ENCODE data around the gene PABPN1.
"Not testable (repeated sequence)": the region's sequence is repeated elsewhere in the genome, so short reads cannot be mapped to it uniquely, and the experiment has no call there.

PABPN1 gene

DNA sequence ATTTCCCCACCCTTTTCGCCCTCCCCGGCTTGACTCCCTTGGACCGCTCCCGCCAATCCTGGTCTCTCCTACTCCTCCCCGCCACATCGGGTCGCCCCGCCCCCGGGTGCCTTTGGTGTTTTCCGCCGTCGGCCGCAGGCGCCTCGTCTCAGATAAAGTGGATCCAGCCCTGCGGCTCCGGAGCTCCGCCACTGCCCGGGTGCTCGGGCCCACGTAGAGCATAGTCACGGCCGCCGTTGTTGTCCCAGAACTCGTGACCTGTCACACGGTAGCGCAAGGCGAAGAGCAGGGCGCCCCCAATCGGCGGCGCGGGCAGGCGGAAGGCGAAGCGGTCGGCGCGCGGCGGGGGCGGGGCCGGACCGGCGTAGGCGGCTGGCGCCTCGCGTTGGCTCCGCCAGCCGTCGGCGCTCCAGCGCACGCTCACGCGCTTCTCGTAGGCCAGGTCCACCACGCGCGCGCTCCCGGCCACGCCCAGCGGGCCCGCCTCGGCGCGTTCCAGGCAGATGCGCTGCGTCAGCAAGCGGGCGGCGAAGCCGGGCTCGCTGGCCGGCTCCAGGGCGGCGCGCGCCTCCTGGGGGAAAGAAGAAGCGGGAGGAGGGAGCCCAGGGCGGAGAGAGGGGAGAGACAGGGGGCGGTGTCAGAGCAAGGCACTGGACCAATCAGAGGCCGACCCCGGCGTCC is 19.8 kb upstream of the PABPN1 start:
- DNase-seq = peak; percentile 99

DNA sequence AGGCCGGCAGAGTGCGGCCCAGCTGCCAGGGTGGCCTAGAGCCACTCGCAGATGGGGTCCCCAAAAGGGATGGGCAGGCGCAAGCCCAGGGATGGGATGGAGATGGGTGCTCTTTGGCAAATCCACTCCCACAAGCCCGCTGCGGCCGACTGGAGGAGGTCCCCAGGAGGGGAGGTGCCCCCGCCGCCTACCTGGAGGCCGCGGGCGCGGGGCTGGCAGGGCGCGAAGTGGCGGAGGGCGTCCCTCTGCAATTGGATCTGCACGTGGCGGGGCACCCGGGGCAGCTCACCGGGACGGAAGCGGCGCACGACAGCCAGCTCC is 19.3 kb upstream of the PABPN1 start:
- no peak for DNase-seq

DNA sequence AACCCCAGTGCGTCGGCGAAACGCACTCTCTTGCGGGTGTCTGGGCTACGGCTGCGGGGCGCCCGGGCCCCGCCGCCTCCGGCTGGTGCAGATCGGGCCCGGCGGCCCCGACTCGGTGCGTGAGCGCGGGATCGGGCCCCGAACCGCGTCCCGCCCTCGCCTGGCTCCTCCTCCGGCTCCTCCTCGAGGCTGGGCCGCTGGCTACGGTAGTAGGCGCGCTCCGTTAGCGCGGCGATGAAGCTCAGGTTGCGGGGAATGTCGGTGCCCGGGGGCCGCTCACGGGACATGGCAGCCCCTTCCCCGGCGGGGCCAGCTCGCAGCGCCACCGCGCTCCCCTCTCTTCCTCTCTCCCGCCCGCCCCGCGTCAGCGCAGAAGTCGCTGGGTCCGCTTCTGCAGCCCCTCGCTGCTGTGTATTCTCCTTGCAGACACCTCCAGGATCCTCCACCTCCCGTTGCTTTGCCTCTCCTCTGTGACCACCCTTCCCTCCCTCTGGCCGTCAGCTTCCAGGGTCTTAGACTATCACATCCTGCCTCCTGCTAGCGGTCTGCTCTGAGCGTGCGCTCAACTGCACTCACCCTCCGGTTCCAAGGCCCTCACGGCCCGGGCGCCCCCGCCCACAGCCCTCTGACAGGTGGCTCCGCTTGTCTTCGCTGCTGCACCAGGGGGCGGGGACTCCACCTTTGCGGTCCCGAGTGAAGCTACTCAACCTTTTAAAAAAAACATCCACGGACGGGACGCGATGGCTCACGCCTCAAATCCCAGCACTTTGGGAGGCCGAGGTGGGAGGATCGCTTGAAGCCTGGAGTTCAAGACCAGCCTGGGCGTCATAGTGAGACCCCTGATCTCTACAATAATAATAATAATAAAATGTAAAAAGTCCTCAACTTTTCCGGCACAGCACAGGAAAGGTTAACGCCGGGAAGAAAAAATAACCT is 18.7 kb upstream of the PABPN1 start, which contains the start of gene PPP1R3E:
TSS of gene PPP1R3E (minus strand) at position 570 of the 936 bp plus-strand sequence. CDS start at position 287, 283 bp downstream.
- DNase-seq = peak; percentile 88

DNA sequence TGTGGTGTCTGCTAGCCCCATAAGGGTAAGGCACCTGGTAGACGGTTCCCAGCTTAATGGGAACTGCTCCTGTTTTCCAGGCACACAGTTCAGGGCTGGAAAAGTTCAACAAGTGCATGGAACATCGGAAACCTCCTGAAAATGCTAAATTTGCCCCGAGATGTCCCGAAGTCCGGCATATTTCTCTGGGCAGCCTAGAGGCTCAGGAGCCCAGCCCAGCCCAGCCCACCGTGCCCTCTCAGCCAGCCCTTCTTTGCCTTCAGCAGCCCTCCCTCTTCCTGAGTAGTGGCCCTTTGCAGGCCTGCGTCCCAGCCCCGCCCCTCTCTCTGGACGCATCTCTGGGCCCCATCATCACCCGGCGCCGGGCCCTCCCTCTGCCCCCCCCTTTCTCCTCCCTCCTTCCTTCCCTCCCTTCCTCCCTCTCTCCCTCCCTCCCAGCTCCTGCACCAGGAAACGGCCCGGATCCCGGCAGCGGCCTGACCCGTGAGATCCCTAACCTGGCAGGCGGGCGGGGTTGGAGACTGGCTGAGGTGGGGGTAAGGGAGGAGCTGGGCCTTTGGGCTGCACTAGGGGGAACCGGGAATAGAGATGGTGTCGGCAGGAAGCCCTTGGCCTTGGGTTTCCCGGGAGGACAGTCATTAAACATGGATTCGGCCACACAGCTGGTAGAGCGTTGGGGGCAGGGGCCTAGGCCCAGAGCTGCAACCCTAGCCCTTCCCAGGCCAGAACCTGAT is 14.7 kb upstream of the PABPN1 start, which contains the start of gene BCL2L2:
TSS of gene BCL2L2 (plus strand) at position 422 of the 734 bp plus-strand sequence. CDS start 935 bp downstream, outside the sequence.
- DNase-seq = peak; percentile 98

DNA sequence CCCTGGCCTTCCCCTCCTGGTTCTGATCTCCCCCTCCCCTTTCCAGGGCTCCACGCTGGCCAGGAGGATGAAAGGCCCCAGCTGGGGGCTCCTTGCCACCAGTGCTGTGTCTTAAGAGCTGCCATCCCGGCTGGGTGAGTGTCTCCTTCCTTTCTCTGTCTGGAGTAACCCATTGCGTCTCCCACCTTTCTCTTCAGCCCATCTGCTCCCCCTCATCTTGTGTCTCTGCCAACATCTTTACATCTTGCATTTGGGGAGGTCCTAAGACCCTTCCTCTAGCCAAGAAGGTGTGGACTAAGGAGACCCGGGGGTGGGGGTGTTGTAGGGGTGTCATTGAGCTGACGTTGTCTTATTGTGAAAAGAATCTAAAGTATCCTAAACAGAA is 14.1 kb upstream of the PABPN1 start:
- DNase-seq = no peak

DNA sequence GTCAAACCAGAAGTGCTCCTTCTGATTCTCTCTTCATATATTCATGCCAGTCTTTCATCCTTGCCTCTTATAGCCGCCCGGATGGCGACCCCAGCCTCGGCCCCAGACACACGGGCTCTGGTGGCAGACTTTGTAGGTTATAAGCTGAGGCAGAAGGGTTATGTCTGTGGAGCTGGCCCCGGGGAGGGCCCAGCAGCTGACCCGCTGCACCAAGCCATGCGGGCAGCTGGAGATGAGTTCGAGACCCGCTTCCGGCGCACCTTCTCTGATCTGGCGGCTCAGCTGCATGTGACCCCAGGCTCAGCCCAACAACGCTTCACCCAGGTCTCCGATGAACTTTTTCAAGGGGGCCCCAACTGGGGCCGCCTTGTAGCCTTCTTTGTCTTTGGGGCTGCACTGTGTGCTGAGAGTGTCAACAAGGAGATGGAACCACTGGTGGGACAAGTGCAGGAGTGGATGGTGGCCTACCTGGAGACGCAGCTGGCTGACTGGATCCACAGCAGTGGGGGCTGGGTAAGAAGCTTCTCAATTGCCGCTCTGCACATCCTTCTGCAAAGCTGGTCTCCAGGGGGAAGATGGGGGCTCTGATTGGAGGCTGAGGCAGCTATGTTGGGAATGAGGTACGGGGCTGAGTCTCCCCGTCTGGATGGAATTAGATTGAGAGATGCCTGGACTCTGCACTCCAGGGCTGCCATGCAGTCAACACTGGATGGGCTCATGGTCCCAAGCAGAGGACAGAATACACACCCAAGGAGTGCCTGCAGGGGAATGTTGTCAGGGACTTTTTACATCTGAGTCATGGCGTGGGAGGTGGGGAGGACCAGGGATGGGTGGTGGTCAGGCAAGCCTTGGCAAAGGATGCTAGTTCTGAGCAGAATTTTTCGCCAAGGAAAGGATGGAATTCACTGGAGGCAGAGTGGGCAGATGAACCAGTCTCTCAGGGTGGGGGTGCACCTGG is 13.3 kb upstream of the PABPN1 start:
- peak; percentile 57 for DNase-seq

DNA sequence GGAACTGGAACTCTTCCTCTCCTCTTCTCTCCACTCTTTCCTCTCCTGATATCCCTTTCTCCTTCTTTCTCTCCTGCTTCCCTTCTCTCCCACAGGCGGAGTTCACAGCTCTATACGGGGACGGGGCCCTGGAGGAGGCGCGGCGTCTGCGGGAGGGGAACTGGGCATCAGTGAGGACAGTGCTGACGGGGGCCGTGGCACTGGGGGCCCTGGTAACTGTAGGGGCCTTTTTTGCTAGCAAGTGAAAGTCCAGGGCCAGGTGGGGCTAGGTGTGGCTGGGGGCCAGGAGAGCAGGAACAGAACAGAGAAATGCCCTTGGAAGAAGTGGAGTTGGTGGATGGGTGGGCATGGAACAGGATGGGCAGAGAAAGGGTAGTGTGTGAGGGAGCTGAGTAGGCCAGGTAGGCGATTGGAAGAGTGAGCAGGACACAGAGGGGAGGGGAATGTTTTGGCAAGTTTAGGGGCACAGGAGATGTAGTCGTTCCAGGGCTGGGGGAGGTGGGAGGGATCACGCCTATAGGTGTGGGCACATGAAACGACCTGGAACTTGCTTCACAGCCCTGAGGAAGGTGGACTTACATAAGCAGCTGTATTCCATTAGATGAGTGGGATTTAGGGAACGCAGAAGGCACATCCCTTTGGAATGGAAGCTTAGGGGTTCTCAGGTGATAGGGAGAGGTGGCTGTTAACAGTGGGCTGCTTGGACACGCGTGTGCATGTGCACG is 12.4 kb upstream of the PABPN1 start:
- no peak for DNase-seq

DNA sequence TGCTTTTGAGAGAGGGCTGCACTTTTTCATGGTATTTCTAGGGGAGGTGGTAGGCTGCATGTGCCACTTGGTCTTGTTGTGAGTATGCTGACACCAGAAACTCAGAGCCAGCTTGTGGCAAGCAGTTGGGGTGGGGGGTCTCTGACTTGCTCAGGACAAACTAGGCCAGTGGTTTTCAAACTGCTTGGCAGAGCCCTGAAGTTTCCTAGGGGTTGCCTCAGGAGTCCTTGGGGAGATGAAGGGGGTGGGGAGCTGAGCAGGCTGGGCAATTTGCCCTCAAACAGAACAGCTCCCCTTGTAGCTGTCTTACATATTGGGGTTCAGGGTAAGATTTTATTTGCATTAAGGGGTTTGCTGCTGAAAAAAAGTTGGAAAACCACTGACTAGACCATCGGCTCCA is 10.7 kb upstream of the PABPN1 start:
- no peak for DNase-seq

DNA sequence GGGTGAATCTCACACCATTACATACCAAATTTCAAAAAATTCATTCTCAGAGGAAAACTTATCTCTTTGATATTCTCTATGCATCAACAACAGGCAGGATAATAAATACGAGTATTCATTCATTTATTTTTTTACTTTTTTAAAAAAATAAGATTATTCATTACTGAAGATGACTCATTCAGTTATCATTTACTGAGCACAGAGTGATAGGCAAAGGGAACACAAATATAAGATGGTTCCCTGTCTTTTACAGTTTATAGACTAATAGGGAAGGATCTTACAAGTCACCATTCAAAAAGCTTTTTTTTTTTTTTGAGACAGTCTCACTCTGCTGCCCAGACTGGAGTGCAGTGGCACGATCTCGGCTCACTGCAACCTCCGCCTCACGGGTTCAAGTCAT is 5.0 kb upstream of the PABPN1 start:
- DNase-seq = no peak

DNA sequence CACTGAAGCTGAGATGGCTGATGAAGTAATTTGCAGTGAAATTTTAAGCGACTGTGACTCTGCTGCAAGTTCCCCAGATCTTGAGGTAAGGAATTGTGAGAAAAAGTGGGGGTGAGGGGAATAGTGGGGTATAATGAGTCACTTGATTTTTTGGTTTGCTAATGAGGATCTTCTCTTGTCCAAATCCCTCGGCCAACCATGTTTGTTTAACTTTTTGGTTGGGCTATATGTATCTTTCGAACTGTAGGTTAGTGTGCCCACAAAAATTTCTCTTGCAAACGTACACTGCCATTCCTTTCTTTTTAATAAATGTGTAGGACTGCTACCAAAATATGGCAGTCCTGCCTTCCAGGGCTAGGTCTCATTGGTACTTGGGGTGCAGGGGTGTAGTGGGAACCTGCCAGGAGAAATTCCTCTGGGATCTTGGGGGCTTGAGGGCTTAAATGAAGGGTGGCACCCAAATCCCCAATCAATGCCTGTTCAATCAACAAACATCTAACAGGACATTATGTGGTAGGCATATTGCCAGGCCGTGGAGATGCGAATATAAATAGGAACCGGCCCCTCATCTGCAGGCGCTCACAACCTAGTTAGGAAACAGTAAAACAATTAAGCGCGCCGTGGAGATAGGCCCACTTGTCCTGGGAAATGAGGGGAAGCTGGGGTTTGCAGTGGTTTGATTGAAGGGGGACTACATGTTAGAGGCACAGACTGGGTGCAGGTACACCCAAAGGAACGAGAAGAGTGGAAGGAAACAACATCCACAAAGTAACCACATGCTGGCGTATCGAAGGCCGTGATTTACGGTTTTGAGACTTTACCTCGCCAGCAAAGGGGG is 1.3 kb upstream of the PABPN1 start:
- DNase-seq = no peak

DNA sequence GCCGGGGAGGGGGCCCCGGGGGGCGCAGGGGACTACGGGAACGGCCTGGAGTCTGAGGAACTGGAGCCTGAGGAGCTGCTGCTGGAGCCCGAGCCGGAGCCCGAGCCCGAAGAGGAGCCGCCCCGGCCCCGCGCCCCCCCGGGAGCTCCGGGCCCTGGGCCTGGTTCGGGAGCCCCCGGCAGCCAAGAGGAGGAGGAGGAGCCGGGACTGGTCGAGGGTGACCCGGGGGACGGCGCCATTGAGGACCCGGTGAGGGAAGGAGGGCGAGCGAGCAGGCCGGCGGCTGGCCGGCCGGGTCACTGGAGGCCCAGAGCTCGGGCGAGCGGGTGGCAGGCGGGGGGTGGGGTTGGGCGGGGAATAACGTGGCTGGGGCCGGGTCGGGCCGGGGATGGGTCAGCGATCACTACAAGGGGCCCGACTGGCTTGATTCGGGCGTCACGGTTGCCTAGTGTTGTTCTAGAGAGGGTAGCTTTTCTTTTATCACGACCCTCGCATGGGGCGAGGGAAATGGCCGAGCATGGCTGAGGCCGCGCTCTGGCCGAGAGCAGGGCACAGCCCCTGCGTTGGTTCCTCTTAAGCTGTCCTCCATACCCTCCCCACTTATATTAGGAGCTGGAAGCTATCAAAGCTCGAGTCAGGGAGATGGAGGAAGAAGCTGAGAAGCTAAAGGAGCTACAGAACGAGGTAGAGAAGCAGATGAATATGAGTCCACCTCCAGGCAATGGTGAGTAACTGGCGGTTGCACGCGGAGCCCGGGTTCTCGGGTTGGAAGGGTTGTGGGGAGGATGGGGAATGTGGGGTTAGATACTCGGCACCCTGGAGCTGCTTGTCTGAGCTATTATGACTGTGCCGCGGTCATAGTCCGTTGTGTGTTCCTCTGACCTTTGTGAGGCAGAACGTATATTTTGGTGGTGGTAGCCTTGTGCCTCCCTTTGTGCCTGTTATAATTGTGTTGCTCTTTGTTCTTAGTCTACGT is 603 bp downstream of the PABPN1 start:
- peak; percentile 70 for DNase-seq

DNA sequence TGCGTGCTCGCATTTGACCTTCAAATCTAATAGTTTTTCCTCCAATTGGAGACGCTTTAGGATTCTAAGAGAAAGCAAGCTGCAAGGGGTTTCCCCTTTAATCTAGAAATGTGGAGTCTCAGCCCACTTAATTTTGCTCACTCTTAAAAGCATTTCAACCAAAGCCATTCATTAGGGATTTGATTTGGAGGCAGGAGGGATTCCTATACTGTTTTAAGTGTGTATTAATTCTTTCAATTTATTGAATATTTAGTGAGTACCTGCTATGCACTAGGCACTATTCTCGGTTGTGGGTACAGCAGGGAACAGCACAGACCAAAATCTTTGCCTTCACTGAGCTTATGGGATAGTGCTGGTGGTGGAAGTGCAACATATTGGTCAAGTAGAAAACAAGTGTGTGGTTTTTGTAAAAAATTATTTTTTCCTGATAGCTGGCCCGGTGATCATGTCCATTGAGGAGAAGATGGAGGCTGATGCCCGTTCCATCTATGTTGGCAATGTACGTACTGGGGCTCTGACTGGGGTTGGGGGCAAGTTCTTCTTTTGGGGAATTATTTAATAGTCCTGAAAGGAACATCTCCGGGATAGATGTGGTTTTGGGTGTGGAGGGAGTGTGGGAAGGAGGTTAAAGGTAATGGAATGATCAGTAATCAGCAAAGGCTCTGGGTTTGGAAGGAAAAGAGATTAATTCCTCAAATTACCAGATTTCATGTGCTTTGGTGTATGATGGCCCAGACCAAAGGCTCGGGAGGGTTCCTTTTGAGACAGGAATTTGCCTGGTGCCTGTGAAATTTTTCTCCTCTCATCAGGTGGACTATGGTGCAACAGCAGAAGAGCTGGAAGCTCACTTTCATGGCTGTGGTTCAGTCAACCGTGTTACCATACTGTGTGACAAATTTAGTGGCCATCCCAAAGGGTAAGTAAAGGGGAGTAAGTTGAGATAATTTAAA is 1.6 kb downstream of the PABPN1 start:
- no peak for DNase-seq

DNA sequence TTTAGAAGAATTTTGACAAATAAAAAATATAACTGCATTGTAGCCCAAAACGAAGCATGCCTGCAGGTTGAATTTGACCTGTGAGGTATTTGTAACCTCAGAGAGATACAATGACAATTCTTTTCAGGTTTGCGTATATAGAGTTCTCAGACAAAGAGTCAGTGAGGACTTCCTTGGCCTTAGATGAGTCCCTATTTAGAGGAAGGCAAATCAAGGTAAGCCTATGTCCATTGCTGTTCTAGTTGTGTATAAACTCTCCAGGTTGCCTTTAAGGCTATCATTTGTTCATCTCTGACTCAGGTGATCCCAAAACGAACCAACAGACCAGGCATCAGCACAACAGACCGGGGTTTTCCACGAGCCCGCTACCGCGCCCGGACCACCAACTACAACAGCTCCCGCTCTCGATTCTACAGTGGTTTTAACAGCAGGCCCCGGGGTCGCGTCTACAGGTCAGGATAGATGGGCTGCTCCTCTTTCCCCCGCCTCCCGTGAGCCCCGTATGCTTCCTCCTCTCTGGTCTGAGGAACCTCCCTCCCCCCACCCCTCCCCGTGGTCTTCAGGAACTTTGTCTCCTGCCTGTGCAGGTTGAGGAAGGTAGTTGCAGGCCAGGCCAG is 2.7 kb downstream of the PABPN1 start:
- DNase-seq = no peak

DNA sequence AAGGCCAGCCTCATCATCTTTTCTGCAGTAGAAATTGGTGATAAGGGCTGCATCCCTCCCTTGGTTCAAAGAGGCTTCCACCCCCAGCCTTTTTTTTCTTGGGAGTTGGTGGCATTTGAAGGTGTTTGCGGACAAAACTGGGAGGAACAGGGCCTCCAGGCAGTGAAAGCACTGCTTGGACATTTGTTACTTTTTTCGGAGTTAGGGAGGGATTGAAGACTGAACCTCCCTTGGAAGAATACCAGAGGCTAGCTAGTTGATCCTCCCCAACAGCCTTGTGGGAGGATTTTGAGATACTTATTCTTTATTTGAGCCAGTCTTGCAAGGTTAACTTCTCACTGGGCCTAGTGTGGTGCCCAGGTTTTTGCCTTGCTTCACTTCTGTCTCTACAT is 3.2 kb downstream of the PABPN1 start:
- DNase-seq = no peak

DNA sequence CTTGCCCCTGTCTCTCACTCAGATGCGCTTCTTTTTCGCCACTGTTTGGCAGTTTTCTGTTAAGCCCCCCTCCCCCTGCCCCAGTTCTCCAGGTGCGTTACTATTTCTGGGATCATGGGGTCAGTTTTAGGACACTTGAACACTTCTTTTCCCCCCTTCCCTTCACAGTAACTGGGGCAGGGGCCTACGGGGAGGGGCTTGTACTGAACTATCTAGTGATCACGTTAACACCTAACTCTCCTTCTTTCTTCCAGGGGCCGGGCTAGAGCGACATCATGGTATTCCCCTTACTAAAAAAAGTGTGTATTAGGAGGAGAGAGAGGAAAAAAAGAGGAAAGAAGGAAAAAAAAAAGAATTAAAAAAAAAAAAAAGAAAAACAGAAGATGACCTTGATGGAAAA is 3.7 kb downstream of the PABPN1 start:
- DNase-seq = no peak

DNA sequence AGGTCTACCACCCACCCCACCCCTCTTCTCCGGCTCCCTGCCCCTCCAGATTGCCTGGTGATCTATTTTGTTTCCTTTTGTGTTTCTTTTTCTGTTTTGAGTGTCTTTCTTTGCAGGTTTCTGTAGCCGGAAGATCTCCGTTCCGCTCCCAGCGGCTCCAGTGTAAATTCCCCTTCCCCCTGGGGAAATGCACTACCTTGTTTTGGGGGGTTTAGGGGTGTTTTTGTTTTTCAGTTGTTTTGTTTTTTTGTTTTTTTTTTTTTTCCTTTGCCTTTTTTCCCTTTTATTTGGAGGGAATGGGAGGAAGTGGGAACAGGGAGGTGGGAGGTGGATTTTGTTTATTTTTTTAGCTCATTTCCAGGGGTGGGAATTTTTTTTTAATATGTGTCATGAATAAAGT is 4.5 kb downstream of the PABPN1 start:
- DNase-seq = not testable (repeated sequence)

DNA sequence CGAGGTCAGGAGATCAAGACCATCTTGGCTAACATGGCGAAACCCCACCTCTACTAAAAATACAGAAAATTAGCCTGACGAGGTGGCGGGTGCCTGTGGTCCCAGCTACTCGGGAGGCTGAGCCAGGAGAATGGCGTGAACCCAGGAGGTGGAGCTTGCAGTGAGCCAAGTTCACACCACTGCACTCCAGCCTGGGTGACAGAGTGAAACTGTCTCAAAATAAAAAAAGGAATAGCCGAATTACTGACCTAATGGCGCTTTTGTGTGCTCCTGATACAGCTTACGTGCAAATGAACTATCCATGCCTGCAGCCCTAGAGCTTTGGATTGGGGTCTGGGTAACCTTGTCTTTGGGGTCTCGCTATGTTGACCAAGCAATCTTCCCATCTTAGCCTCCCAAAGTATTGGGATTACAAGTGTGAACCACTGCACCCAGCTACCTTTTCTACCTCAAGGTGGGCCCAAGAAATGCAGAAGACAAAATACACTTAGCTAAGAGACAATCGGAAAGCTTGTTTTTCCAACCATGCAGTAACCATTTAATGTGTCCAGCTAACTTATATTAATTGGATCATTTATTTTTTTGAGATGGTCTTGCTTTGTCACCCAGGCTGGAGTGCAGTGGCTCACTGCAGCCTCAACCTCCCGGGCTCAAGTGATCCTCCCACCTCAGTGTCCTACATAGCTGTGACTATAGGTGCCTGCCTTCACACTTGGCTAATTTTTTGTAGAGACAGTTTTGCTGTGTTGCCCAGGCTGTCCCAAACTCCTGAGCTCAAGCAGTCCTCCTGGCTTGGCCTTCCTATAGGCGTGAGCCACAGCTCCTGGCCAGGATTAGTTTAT is 5.5 kb downstream of the PABPN1 start:
- DNase-seq = no peak
